Neural crest cell (in vitro differentiated cells): ENCODE results near the gene FOXD2. TPM values are rescaled to one million over a fixed set of nuclear protein-coding genes. Genes with fewer than 3 reads are reported as not detected.

Experiments
- DNase-seq: peaks from one replicate; pipeline ENCODE4 v3.0.0; 2021; ENCODE audit warnings: low read depth, mixed read lengths, low spot score
- H3K27ac Mint-ChIP-seq: one replicate; pipeline ENCODE4 v1.8.0; 2021; ENCODE audit warnings: mild to moderate bottlenecking, mixed read lengths; ENCODE audit not compliant: unreplicated experiment
- H3K27me3 Mint-ChIP-seq: 2 replicates; pipeline ENCODE4 v1.8.0; 2021; ENCODE audit warnings: low read depth, mild to moderate bottlenecking, mixed read lengths
- H3K36me3 Mint-ChIP-seq: 2 replicates; pipeline ENCODE4 v1.8.0; 2021; ENCODE audit warnings: low read depth, mild to moderate bottlenecking, mixed read lengths
- H3K4me1 Mint-ChIP-seq: 2 replicates; pipeline ENCODE4 v1.8.0; 2021; ENCODE audit warnings: mixed read lengths
- H3K4me3 Mint-ChIP-seq: one replicate; pipeline ENCODE4 v1.8.0; 2021; ENCODE audit warnings: mild to moderate bottlenecking, mixed read lengths
- H3K9me3 Mint-ChIP-seq: 2 replicates; pipeline ENCODE4 v1.8.0; 2021; ENCODE audit warnings: mixed read lengths
- CTCF ChIP-seq: fragments of 200-600 bp; sonication (generic); conservative IDR thresholded peaks from 2 replicates; pipeline ENCODE4 v1.5.0; 2021; ENCODE audit warnings: antibody characterized with exemption, mild to moderate bottlenecking
- total RNA-seq: library from RNA; stranded (reverse); gene quantifications from 2 replicates; pipeline ENCODE4 v1.2.1, GENCODE V29; 2021

Gene FOXD2
- total RNA-seq, 1 donor from 2014 or later = 17.3 TPM

- H3K4me1 Mint-ChIP-seq = no peaks in the 10 kb centered on the region
- no peak for TF ChIP-seq CTCF
- no peak overlapping the region for H3K4me3 Mint-ChIP-seq
- H3K36me3 Mint-ChIP-seq = no peaks in the 10 kb centered on the region
- no peak for DNase-seq
- H3K27me3 Mint-ChIP-seq = peaks cover 88% of the 10 kb centered on the region
- H3K9me3 Mint-ChIP-seq = no peaks in the 10 kb centered on the region
- H3K27ac Mint-ChIP-seq = no peak overlapping the region
These were observed 14.0 kb upstream of the FOXD2 start for GRCh38 chr1:47423872-47424271.

- H3K27ac Mint-ChIP-seq = no peak overlapping the region
These were observed 13.4 kb upstream of the FOXD2 start for GRCh38 chr1:47424336-47424982.

GRCh38 chr1:47431534-47431933 is 6.3 kb upstream of the FOXD2 start:
- Mint-ChIP-seq H3K9me3 (no peaks in the 10 kb centered on the region), H3K36me3 (peaks cover 11% of the 10 kb centered on the region), H3K27ac (no peak overlapping the region), H3K4me3 (no peak overlapping the region), H3K4me1 (peaks cover 46% of the 10 kb centered on the region), H3K27me3 (peaks cover 86% of the 10 kb centered on the region)
- no peak for TF ChIP-seq CTCF
- DNase-seq = no peak

More at GRCh38 chr1:47424336-47424982, 13.4 kb upstream of the FOXD2 start:
- Mint-ChIP-seq H3K4me3 (no peak overlapping the region), H3K4me1 (no peaks in the 10 kb centered on the region), H3K9me3 (no peaks in the 10 kb centered on the region), H3K27me3 (peaks cover 88% of the 10 kb centered on the region), H3K36me3 (no peaks in the 10 kb centered on the region)
- DNase-seq = peak; percentile 53
- TF ChIP-seq CTCF = peak; percentile 76

GRCh38 chr1:47432071-47433036 is 5.5 kb upstream of the FOXD2 start:
- peaks cover 48% of the 10 kb centered on the region for H3K4me1 Mint-ChIP-seq

More at GRCh38 chr1:47432071-47433036, 5.5 kb upstream of the FOXD2 start:
- H3K27me3 Mint-ChIP-seq = peaks cover 83% of the 10 kb centered on the region
- peak; percentile 88 for TF ChIP-seq CTCF
- H3K4me3 Mint-ChIP-seq = peak overlapping the region; percentile 98
- H3K36me3 Mint-ChIP-seq = peaks cover 11% of the 10 kb centered on the region
- peak; percentile 90 for DNase-seq
- H3K9me3 Mint-ChIP-seq = no peaks in the 10 kb centered on the region
- peak overlapping the region; percentile 53 for H3K27ac Mint-ChIP-seq
